ENCODE data around the gene PTPRD. TPM values are rescaled to one million over a fixed set of nuclear protein-coding genes. Genes with fewer than 3 reads are reported as not detected.
"Not testable (repeated sequence)": the region's sequence is repeated elsewhere in the genome, so short reads cannot be mapped to it uniquely, and the experiment has no call there.

PTPRD gene
- total RNA-seq, 1 donor from 2014 or later = 1.8 TPM

DNA sequence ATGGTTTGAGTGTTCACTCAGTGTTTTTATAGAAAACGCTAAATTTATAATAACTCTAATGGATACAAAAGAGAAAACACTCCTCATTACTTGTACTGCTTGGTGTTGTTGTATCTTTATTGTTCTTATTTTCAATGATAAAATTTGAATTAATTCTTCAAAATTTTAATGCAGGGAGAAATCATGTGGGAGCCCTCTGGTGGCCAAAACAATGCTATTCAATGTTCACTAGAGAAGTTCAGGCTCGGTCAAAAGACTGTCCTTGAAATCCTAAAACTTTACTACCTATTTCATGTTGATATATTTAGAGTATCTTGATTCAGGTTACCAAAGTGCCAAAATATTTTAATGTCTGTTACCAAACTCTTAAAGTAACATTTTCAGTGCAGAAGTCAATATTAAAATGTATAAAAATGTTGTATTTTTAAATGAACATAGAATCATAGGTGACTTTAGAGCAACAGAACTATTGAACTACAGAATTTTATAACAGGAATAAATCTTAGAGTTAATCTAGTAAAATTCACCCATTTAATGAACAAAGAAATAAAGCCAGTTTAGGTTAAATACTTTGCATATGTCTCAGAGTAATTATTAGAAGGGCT is 1259.8 kb downstream of the PTPRD start:
- no peak for DNase-seq (ENCODE audit: low read depth in 2 of 2)

- no peak for DNase-seq (ENCODE audit: low read depth in 2 of 2)
These were observed 1271.6 kb downstream of the PTPRD start for GRCh38 chr9:9341203-9341602.

GRCh38 chr9:9337129-9337528 is 1275.7 kb downstream of the PTPRD start:
- no peak for DNase-seq (ENCODE audit: low read depth in 2 of 2)

DNA sequence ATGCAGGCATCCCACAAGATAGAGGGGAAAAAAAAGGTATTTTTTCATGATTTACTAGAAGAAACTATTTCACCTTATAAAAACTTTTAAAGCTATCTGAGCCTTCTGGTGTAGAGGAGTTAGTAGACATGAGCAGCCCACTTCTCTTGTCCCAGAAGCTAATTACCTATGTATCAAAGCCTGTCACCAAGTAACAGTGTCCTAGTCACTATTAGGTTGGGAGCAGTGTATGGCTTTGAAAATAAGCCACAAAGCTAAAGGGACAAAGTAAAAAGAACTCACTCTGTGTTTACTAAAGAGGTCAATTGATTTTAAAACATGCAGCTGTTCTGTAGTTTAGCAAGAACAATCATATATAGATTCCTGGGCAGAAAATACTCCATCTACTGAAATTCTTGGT is 1286.1 kb downstream of the PTPRD start:
- DNase-seq (ENCODE audit: low read depth in 2 of 2) = no peak

GRCh38 chr9:9319007-9319406 is 1293.8 kb downstream of the PTPRD start:
- no peak for DNase-seq (ENCODE audit: low read depth in 2 of 2)

- DNase-seq (ENCODE audit: low read depth in 2 of 2) = not testable (repeated sequence)
These were observed 1302.1 kb downstream of the PTPRD start for GRCh38 chr9:9310743-9311142.

DNA sequence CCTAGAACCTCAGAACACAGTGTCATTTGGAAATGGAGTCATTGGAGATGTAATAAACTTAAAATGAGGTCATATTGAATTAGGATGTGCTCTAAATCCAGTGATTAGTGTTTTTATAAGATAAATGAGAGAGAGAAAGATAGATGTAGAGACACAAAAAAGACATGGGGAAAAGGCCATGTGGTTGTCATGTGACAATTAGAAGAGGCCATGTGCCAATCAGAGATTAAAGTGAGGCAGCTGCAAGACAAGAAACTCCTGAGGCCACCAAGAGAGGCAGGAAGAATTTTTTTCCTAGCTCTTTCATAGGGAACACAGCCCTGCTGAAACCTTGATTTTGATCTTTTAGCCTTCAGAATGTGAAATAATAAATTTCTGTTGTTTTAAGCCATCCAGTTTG is 1307.2 kb downstream of the PTPRD start:
- no peak for DNase-seq (ENCODE audit: low read depth in 2 of 2)

DNA sequence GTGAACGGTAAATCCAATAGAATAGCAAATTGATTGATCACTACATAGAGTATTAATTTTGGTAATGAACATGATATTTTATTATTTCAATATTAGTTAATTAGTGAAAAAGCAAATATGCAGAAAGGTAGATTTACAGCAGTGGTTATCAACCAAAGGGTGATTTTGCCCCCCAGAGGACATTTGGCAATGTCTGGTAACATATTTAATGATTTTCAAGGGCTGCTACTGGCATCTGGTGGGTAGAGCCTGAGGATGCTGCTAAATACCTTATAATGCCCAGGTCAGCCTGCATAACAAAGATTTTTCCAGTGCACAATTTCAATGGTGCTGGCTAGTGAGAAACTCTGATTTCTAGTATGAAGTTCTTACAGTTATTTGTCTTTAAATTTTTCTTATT is 1313.7 kb downstream of the PTPRD start:
- DNase-seq (ENCODE audit: low read depth in 2 of 2) = no peak

DNA sequence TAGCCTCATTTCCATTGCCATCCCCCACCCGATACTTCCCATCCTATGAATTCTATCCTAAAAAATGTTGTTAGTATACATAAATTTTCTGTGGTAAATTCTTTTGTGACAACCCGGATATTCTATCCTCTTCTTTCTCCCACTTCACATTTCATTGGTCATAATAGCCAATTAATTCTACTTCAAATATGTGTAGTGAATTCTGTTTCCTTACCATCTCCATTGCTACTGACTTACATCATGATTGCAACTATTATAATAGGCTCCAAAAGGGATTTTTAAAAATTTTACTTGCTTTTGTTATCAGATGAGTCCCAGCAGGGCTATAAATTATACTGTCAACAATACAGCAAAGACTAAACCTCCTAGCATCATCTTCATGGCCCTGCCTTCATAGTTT is 1326.8 kb downstream of the PTPRD start:
- no peak for DNase-seq (ENCODE audit: low read depth in 2 of 2)

- DNase-seq (ENCODE audit: low read depth in 2 of 2) = no peak
These were observed 1328.6 kb downstream of the PTPRD start for GRCh38 chr9:9284201-9284600.

DNA sequence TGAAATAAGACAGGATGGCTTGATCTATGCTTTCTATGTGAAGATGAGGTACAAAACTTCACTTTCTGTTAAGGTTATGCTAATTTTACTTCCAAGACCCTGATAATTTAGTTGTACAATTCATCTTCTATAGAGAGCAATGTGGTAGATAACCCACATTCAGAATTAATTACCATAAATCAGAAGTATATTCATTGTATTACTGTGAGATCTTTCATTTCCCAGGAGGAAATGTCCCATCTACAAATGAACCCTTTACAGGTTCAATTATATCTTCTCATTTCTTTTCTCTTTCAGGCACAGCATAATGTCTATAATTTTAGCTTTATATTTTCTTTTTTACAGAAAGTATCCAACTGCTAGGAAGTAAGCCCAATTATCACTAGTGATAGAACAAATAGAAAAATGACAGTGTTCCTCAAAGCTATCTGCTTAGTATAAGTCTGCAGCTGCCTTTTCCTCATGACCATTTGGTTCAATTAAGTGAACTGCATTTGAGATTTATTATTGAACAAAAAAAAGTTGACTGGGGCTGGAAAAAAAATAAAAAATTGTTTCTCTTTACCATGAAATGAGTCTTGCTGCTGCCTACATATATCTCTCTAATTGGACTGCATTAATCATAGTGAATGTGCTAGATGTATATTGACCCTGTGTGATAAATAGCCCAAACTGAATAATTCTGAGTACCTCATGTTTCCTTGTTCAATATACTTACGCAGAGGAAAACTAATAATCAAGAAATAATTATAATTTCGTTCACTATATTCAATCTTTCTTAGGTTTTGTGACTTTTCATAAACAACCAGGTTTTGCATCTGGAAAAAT is 1329.4 kb downstream of the PTPRD start:
- no peak for DNase-seq (ENCODE audit: low read depth in 2 of 2)

GRCh38 chr9:9275601-9276000 is 1337.2 kb downstream of the PTPRD start:
- no peak for DNase-seq (ENCODE audit: low read depth in 2 of 2)

GRCh38 chr9:9257999-9258498 is 1354.8 kb downstream of the PTPRD start:
- DNase-seq (ENCODE audit: low read depth in 2 of 2) = no peak

DNA sequence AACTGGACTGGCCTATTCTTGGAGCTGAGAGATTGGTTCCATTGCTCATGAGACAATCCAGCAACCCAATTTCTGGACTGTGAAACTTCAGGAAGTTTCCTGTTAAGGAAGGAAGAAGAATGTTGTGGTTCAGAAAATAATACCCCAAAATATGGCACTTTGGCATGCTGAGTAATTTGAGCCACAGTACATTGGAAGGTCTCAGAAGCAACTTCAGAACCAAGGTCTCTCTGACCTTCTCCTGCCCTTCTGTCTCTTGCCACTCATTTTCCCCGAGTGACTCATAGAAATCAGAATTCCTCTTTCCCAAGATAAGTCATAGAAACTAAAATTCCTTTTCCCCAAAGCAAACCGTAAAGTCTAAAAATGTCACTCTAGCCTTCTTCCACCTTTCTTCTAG is 1366.1 kb downstream of the PTPRD start:
- no peak for DNase-seq (ENCODE audit: low read depth in 2 of 2)

- no peak for DNase-seq (ENCODE audit: low read depth in 2 of 2)
These were observed 1380.9 kb downstream of the PTPRD start for GRCh38 chr9:9231946-9232345.

- no peak for DNase-seq (ENCODE audit: low read depth in 2 of 2)
These were observed 1383.5 kb downstream of the PTPRD start for GRCh38 chr9:9229269-9229668.

- no peak for DNase-seq (ENCODE audit: low read depth in 2 of 2)
These were observed 1389.6 kb downstream of the PTPRD start for GRCh38 chr9:9223175-9223574.

DNA sequence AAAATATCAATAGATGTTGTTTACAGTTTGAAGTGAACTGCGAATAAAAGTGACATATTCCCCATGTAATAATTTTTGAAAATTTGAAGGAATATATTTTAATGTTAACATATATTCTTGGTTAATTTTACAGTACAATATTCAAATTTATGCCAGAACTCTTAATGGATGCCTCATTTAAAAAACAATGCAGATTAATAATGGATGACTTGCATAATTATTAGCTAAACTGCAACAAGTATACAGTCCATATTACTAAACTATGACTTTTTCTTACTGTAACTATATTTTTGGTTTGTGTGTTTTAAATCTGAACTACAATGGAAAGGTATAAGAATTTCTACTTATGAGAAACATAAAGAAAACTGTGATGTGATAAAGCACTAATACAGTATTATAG is 1390.1 kb downstream of the PTPRD start:
- DNase-seq (ENCODE audit: low read depth in 2 of 2) = no peak

DNA sequence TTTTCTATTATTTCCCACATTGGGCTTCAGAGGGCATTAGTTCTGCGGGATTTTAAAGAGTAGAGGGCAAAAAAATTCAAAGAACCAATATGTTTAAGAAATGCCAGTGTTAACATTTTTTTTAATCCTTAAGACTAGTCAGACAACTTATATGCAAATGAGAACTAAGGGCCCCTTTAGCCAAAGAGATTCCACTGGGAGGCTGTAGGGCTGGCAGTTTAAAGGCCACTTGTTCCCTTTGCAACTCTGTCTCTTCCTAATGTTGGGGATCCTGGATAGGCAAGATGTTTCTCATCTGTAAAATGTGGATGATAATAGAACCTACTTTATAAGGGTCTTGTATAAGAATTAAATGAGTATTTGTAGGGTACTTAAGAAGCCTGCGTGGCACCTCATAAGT is 1395.9 kb downstream of the PTPRD start:
- DNase-seq (ENCODE audit: low read depth in 2 of 2) = no peak

DNA sequence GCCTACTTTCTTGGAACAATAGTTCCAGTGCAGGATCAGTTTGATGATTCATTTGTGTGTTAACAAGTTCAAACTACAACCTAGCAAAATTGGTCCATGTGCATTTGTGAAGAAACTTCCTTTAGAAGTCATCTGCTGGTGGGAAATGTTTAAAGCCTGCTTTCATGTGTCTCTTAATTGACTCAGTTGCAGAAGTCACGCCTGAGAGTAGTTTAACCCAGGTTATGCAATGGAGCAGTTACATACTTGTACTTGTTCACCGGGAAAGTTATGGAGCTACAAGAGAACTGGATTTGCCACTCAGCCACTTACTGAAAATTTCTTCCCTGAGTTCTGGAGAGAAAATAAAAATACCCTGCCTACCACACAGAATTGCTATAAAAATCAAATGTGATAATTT is 1397.8 kb downstream of the PTPRD start:
- DNase-seq (ENCODE audit: low read depth in 2 of 2) = no peak

DNA sequence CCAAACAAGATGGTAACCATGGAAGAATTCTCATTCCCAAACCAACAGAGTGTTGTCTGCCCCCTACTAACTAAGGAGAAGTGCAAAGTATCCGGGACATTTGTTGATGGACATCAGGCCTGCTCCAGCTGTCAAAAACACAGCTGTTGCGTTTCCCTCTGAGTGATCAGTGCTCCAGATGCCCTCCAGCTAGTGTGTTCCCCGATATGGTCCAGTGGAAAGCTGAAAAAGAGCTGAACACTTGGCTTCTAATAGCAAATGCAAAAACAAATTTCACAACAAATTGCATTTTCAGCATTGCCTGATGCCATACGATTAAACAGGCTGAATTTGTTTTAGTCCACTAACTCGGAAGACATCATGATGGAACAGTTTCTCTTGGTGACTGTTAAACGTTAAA is 1398.7 kb downstream of the PTPRD start:
- DNase-seq (ENCODE audit: low read depth in 2 of 2) = no peak

- no peak for DNase-seq (ENCODE audit: low read depth in 2 of 2)
These were observed 1399.8 kb downstream of the PTPRD start for GRCh38 chr9:9212963-9213362.

DNA sequence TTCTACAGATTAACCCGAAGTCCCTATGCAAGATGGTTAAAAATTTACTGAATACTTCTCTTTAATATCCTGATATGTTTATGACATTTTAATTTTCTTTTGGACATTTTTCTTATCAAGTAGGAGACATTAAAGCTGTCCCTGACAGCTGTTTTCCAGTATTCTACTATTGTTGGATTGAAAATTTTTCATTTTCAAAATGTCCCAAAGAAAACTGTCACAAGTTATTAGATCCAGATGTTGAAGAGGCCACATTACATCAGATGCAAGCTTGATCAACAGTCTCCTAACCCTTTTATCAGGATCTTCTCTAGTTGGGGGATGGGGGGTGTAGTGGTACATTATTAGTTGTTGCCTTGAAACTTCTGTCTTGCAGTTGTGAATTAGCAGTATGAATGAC is 1410.5 kb downstream of the PTPRD start:
- no peak for DNase-seq (ENCODE audit: low read depth in 2 of 2)

Data from dermis microvascular lymphatic vessel endothelial cell (primary cell).